Esophagus mucosa (tissue), 1 donor: Measurements from ENCODE around the gene RC3H1. TPM values are rescaled to one million over a fixed set of nuclear protein-coding genes. Genes with fewer than 3 reads are reported as not detected.
"Not testable (repeated sequence)": the region's sequence is repeated elsewhere in the genome, so short reads cannot be mapped to it uniquely, and the experiment has no call there.

ENCODE experiments used
- ATAC-seq: fragments of 200-7000 bp; cut with Tn5 transposase; one replicate; pipeline ENCODE4 v1.9.1; 2020
- total RNA-seq: library from RNA; stranded (reverse); gene quantifications from one replicate; pipeline ENCODE4 v1.2.4, GENCODE V29; 2023
- donor health status: DM: yes; HTN: yes; CAD: no.

The RC3H1 gene
- total RNA-seq: 25.1 TPM

GRCh38 chr1:174022080-174022975 is at the start of gene RC3H1:
Gene RC3H1 (minus strand): TSS chr1:174022357. CDS start chr1:173992985, 29,372 bp downstream.
- peak; percentile 98 for ATAC-seq

- no peak for ATAC-seq
Measured at GRCh38 chr1:174070614-174071013, 48.5 kb upstream of the RC3H1 start.

- ATAC-seq: no peak
Measured at GRCh38 chr1:174068000-174068399, 45.8 kb upstream of the RC3H1 start.

- ATAC-seq: no peak
Measured at GRCh38 chr1:174060090-174060489, 37.9 kb upstream of the RC3H1 start.

- no peak for ATAC-seq
Measured at GRCh38 chr1:174058624-174059023, 36.5 kb upstream of the RC3H1 start.

- not testable (repeated sequence) for ATAC-seq
Measured at GRCh38 chr1:174056609-174057008, 34.5 kb upstream of the RC3H1 start.

- ATAC-seq: not testable (repeated sequence)
Measured at GRCh38 chr1:174055797-174056196, 33.6 kb upstream of the RC3H1 start.

GRCh38 chr1:174053826-174054225 is 31.7 kb upstream of the RC3H1 start:
- ATAC-seq: no peak

GRCh38 chr1:174052621-174053020 is 30.5 kb upstream of the RC3H1 start:
- ATAC-seq: no peak

GRCh38 chr1:174051956-174052355 is 29.8 kb upstream of the RC3H1 start:
- no peak for ATAC-seq

- ATAC-seq: no peak
Measured at GRCh38 chr1:174049514-174049913, 27.4 kb upstream of the RC3H1 start.

GRCh38 chr1:174044418-174045222 is 22.5 kb upstream of the RC3H1 start:
- ATAC-seq: no peak

- not testable (repeated sequence) for ATAC-seq
Measured at GRCh38 chr1:174042509-174042908, 20.4 kb upstream of the RC3H1 start.

- no peak for ATAC-seq
Measured at GRCh38 chr1:174041369-174041768, 19.2 kb upstream of the RC3H1 start.

- peak; percentile 77 for ATAC-seq
Measured at GRCh38 chr1:174040387-174040786, 18.2 kb upstream of the RC3H1 start.

GRCh38 chr1:174039027-174039426 is 16.9 kb upstream of the RC3H1 start:
- ATAC-seq: peak; percentile 44

- peak; percentile 70 for ATAC-seq
Measured at GRCh38 chr1:174036798-174037197, 14.6 kb upstream of the RC3H1 start.

GRCh38 chr1:174036204-174036603 is 14.0 kb upstream of the RC3H1 start:
- ATAC-seq: no peak

GRCh38 chr1:174032671-174033222 is 10.6 kb upstream of the RC3H1 start:
- no peak for ATAC-seq

- no peak for ATAC-seq
Measured at GRCh38 chr1:174031099-174031498, 8.9 kb upstream of the RC3H1 start.

GRCh38 chr1:174028495-174028894 is 6.3 kb upstream of the RC3H1 start:
- ATAC-seq: no peak

GRCh38 chr1:174023440-174023839 is 1.3 kb upstream of the RC3H1 start:
- ATAC-seq: peak; percentile 28

GRCh38 chr1:174022976-174023277 is 770 bp upstream of the RC3H1 start:
- ATAC-seq: no peak
